T1000 (cell line): ENCODE measurements around the gene GTF3C1.
"Not testable (repeated sequence)": the region's sequence is repeated elsewhere in the genome, so short reads cannot be mapped to it uniquely, and the experiment has no call there.

ENCODE experiments used
- DNase-seq: peaks from one replicate; lab custom pipeline; 2025; ENCODE audit warnings: mixed read lengths; lab: John Stamatoyannopoulos, UW

The GTF3C1 gene, protein sequence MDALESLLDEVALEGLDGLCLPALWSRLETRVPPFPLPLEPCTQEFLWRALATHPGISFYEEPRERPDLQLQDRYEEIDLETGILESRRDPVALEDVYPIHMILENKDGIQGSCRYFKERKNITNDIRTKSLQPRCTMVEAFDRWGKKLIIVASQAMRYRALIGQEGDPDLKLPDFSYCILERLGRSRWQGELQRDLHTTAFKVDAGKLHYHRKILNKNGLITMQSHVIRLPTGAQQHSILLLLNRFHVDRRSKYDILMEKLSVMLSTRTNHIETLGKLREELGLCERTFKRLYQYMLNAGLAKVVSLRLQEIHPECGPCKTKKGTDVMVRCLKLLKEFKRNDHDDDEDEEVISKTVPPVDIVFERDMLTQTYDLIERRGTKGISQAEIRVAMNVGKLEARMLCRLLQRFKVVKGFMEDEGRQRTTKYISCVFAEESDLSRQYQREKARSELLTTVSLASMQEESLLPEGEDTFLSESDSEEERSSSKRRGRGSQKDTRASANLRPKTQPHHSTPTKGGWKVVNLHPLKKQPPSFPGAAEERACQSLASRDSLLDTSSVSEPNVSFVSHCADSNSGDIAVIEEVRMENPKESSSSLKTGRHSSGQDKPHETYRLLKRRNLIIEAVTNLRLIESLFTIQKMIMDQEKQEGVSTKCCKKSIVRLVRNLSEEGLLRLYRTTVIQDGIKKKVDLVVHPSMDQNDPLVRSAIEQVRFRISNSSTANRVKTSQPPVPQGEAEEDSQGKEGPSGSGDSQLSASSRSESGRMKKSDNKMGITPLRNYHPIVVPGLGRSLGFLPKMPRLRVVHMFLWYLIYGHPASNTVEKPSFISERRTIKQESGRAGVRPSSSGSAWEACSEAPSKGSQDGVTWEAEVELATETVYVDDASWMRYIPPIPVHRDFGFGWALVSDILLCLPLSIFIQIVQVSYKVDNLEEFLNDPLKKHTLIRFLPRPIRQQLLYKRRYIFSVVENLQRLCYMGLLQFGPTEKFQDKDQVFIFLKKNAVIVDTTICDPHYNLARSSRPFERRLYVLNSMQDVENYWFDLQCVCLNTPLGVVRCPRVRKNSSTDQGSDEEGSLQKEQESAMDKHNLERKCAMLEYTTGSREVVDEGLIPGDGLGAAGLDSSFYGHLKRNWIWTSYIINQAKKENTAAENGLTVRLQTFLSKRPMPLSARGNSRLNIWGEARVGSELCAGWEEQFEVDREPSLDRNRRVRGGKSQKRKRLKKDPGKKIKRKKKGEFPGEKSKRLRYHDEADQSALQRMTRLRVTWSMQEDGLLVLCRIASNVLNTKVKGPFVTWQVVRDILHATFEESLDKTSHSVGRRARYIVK (N-terminal part only)

GRCh38 chr16:27549746-27550581 lies at the start of gene GTF3C1, which contains the start of gene KATNIP:
Gene GTF3C1 (minus strand): TSS chr16:27549913. CDS start chr16:27549890, 23 bp downstream.
Gene KATNIP (plus strand): TSS chr16:27550144. CDS start chr16:27550171, 27 bp downstream.
- DNase-seq, result peak; percentile 99

DNA sequence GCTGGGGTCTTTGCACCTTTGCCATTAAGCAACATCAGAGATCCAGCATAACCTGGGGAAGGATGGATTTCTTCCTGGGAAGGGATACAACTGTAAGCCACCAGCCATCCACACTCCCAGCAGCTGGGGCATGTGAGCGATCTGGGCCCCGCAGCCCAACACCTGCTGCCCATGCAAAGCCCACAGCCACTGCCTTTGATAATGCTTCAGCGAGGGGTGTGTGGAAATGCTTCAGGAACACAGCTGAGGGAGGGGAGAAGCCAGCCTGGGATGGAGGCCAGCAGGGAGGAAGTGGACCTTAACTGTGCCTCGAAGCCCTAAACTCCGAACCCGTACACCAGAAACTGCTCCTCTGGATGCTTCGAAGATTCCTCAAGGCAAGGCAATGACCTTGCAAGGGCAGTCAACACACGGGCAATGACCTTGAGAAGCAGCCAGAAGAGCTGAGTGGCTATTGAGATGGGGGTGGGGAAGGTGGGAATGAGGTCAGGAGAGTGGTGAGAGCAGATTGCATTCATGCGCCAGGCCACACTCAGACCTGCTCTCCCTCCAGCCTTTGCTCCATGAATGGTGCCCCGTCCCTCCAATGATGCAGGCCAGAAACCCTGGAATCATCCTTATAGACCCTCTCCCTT lies 49.3 kb upstream of the GTF3C1 start:
- no peak for DNase-seq

GRCh38 chr16:27598220-27598619 lies 48.5 kb upstream of the GTF3C1 start:
- DNase-seq, result no peak

- no peak for DNase-seq
Measured at GRCh38 chr16:27597361-27597760, 47.6 kb upstream of the GTF3C1 start.

DNA sequence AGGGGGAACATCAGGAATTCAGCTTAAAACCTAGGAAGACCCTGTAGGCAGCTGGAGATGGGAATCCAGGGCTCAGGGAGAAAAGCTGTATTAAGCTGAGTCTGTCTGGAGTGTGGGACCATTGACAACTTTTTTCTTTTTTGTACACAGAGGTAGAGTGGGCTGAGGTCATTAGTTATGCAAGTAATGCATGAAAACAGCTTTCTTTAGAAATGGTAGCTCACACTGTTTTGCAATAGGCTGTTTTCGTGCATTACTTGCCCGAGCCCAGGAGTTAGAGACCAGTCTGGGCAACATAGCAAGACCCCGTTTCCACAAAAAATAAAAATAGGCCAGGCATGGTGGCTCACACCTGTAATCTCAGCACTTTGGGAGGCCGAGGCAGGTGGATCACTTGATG lies 46.7 kb upstream of the GTF3C1 start:
- DNase-seq, result no peak

GRCh38 chr16:27595993-27596392 lies 46.3 kb upstream of the GTF3C1 start:
- DNase-seq, result no peak

GRCh38 chr16:27595475-27595874 lies 45.8 kb upstream of the GTF3C1 start:
- no peak for DNase-seq

DNA sequence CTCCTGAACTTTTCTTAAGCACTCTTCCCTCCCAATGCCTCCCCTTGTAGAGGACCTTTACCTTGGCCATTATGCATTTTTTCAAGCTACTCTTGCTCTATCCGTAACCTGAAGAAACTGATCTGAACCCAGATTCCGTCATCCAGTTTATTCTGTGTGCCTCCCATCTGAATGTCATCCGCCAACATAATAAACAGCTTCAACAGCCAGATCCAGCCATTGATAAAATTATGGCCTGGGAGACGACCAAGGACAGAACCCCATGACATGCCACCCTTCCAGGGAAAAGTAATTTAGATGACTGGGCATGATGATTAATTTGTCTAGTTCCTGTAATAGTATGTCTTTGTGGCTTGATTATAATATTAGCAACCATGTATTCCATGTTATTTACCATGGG lies 42.1 kb upstream of the GTF3C1 start:
- no peak for DNase-seq

- DNase-seq, result no peak
Measured at GRCh38 chr16:27588057-27588456, 38.3 kb upstream of the GTF3C1 start.

GRCh38 chr16:27586711-27587110 lies 37.0 kb upstream of the GTF3C1 start:
- DNase-seq, result no peak

DNA sequence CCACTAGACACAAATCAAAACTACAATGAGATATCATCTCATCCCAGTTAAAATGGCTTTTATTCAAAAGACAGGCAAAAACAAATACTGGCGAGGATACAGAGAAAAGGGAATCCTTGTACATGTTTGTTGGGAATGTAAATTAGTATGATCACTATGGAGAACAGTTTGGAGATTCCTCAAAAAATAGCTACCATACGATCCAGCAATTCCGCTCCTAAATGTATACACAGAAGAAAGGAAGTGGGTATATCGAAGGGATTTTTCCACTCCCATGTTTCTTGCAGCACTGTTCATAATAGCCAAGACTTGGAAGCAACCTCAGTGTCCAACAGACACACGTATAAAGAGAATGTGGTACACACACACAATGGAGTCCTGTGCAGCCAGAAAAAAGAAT lies 35.5 kb upstream of the GTF3C1 start:
- no peak for DNase-seq

DNA sequence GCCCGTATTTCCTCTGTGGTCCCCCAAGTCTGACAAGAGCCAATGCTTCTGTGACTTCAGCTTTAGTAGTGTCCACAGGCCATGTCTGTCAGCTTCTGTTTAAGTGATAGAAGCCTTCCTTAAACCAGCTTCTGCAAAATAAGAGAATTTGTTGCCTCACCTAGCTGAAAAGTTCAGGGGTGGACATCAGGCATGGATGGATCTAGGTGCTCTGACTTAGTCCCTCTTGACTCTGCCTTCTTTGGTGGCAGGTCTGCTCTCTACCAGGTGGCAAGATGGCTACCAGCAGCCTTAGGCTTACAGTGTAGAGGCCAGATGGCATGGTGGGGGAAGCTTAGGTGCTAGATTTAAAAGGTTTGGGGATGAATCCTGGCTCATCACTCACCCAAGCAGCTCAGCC lies 33.9 kb upstream of the GTF3C1 start:
- DNase-seq, result no peak

GRCh38 chr16:27582883-27583282 lies 33.2 kb upstream of the GTF3C1 start:
- no peak for DNase-seq

DNA sequence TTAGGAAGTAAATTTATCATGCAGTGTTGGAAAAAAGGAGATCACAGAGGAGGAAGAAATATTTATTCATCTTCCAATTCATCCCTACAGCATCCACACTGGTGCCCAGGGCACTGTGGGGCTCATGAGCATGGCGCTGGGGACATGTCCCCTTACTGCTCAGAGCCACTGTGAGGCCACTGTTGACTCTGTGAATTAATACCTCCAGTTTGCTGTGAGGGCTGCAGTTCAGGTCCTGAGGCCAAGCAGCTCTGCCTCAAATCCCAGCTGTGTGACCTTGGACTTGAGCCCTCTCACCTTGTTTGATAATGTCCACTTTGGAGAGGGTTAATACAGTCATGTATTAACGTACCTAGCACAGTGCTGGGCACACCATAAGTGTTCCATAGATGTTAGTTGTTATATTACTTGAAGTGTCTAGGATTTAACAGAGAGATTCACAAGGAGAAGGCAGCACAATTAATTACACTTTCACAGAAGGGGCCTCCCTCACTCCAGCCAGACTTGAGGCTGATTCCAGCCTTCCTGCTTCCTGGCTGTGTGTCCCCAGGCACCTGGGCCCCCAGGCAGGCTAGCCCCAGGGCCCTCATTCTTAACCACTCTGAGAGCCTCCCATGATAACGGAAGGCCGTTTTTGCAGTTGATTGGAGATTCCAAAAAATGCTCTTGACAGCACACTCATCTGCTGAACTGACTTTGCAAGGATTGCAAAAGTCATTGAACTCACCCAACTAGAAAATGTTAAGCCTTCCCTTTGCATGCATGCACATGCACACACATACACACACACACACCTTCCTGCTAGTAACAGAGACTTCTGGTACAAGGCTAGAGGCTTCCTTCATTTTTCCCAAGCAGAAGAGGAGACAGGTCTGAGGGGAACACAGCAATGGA lies 29.6 kb upstream of the GTF3C1 start:
- DNase-seq, result no peak

GRCh38 chr16:27576729-27577128 lies 27.0 kb upstream of the GTF3C1 start:
- no peak for DNase-seq

DNA sequence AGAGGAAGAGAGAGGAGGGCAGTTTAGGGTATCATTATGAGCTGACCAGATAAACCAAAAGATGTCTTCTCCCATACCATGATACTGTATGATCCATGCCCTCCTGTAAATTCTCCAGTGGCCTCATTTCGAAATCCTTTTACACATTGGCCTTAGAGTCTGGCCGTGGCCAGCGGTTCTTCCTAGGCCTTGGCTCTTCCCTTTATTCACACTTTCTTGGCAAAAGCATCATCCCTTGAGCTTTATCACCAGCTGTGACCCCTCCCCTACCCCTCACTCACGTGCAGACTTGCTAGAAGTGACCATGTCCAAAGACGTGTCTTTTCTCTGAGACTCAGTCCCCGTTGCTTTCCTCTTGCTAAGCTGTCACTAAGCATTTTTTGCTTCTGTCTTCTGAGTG lies 23.0 kb upstream of the GTF3C1 start:
- DNase-seq, result no peak

- DNase-seq, result no peak
Measured at GRCh38 chr16:27571433-27572326, 22.0 kb upstream of the GTF3C1 start.

- DNase-seq, result not testable (repeated sequence)
Measured at GRCh38 chr16:27570986-27571385, 21.3 kb upstream of the GTF3C1 start.
